GM13977 (cell line): ENCODE measurements around the gene STH.
"Not testable (repeated sequence)": the region's sequence is repeated elsewhere in the genome, so short reads cannot be mapped to it uniquely, and the experiment has no call there.

Experiments
- DNase-seq: peaks from one replicate; pipeline ENCODE4 v3.0.0; 2012; ENCODE audit warnings: low spot score
- CTCF ChIP-seq: IDR thresholded peaks from 2 replicates; pipeline ENCODE4 v1.5.1; 2012; ENCODE audit warnings: mild to moderate bottlenecking, control low read depth; ENCODE audit not compliant: insufficient read depth; ENCODE audit errors: extremely low read depth, missing control alignments
- in situ Hi-C: fragments of 300-500 bp; cut with MboI; formaldehyde crosslinking; loops from one replicate; pipeline ENCODE4 v1.12.0; 2022; ENCODE audit warnings: low sequenced_read_pairs, low pct_unique_long_range_greater_than_20kb, mixed read lengths, inconsistent platforms; ENCODE audit not compliant: unreplicated experiment

Gene STH

GRCh38 chr17:45953561-45953960 is 45.5 kb upstream of the STH start:
- in situ Hi-C loops: no loop called here
- DNase-seq: no peak
- no peak for TF ChIP-seq CTCF

- TF ChIP-seq CTCF: no peak
- no peak for DNase-seq
- in situ Hi-C loops: no loop called here
Observed at GRCh38 chr17:45954914-45955313, 44.1 kb upstream of the STH start.

GRCh38 chr17:45955326-45955725 is 43.7 kb upstream of the STH start:
- TF ChIP-seq CTCF: no peak
- in situ Hi-C loops: no loop called here
- DNase-seq: no peak

- in situ Hi-C loops: no loop called here
- TF ChIP-seq CTCF: no peak
- no peak for DNase-seq
Observed at GRCh38 chr17:45956090-45956489, 43.0 kb upstream of the STH start.

GRCh38 chr17:45956746-45957145 is 42.3 kb upstream of the STH start:
- in situ Hi-C loops, DNase-seq: not testable (repeated sequence)

GRCh38 chr17:45958307-45958706 is 40.7 kb upstream of the STH start:
- DNase-seq: no peak
- no peak for TF ChIP-seq CTCF
- in situ Hi-C loops: no loop called here

- DNase-seq: no peak
- in situ Hi-C loops: no loop called here
- TF ChIP-seq CTCF: no peak
Observed at GRCh38 chr17:45958994-45959665, 39.9 kb upstream of the STH start.
